NCI-H187 treated with DMSO at 0.1 percent for 48 hours (cell line): ENCODE data around the gene GNG4.

Experiments
- DNase-seq: peaks from one replicate; lab custom pipeline; 2025; lab: John Stamatoyannopoulos, UW

Gene GNG4

GRCh38 chr1:235649368-235650163 lies at the start of gene GNG4:
TSS of gene GNG4 (minus strand) at chr1:235649784. CDS start at chr1:235583838, 65,946 bp downstream.
- no peak for DNase-seq

GRCh38 chr1:235697508-235697907 lies 47.9 kb upstream of the GNG4 start:
- no peak for DNase-seq

DNA sequence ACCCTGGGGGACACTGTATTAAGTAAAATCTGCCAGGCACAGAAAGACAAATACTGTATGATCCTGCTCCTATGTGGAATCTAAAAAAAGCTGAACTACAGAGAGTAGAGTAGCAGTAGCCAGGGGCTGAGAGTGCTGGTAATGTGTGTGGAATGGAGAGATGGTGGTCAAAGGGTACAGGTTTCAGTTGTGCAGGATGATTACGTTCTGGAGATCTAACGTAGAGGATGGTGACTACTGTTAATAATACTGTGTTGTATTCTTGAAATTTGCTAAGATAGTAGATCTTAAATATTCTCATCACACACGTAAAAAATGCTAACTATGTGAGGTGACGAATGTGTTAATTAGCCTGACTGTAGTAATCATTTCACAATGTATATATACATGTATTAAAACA lies 39.8 kb upstream of the GNG4 start:
- no peak for DNase-seq

GRCh38 chr1:235688096-235688495 lies 38.5 kb upstream of the GNG4 start:
- DNase-seq: no peak

DNA sequence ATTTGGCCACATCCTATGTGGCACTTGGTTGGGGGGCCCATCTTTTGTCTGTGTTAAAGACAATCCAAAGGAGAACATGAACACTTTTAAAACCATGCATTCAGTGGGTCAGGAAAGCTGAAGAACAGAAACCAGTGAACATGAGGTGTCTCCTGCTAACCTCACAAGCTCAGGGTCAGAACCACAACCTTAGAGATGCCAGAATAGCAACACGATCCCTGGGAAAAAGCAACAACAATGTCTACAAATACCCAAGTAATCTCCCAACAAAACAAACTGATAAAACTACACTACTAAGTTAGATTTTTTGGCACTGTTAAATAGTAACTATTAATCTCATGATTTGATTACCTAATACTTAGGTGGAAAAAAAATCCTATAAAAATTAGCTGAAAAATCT lies 34.1 kb upstream of the GNG4 start:
- no peak for DNase-seq

DNA sequence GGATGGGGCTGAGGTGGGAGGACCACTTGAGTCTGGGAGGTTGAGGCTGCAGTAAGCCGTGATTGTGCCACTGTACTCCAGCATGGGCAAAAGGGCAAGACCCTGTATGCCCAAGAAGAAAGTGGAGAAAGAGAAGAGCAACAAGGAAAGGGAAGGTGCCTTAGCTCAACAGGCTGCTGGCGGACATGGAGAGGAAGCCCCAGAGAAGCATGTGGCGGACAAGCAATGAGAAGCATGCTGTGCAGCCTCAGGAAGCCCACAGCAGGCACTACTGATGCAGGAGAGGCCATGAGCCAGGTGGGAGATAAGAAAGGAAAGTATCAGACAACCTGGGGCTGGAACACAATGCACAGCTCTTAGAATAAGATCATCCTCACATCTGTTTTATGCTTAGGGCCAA lies 32.6 kb upstream of the GNG4 start:
- no peak for DNase-seq

DNA sequence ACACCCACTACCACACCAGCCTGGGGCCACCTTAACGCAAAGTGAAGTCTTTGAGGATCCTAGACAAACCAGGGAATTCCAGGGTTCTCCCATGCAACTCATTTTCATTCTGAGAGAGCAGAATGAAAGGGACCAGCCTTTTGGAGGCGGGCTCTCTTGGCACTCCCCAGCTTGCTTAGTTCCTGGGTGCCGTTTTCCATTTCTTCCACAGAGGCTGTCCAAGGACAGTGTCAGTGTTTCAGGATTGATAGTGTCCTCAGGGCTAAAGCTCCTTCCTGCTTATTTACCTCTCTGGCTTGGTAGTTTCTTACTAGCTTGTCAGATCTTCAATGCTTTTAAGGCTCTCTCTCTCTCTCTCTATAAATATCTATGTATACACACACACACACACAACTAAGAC lies 30.1 kb upstream of the GNG4 start:
- DNase-seq: no peak

DNA sequence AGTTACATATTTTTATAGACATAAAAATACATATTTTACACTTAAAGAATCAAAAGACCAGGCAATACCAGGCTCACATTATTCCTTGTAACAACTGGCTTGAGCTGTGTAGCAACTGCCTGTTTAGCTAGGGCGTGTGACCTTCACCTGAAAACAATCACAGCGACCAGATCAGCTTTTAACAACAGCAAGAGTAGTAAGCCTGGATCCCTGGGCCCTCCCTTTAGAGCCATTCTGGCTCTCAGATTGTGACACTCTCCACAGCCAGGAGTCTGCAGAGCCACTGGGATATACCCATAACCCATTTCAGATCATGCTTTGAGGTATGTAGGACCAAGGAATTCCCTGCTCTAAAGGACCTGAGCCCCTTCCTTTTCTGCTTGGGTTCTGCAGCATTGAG lies 29.4 kb upstream of the GNG4 start:
- DNase-seq: no peak

DNA sequence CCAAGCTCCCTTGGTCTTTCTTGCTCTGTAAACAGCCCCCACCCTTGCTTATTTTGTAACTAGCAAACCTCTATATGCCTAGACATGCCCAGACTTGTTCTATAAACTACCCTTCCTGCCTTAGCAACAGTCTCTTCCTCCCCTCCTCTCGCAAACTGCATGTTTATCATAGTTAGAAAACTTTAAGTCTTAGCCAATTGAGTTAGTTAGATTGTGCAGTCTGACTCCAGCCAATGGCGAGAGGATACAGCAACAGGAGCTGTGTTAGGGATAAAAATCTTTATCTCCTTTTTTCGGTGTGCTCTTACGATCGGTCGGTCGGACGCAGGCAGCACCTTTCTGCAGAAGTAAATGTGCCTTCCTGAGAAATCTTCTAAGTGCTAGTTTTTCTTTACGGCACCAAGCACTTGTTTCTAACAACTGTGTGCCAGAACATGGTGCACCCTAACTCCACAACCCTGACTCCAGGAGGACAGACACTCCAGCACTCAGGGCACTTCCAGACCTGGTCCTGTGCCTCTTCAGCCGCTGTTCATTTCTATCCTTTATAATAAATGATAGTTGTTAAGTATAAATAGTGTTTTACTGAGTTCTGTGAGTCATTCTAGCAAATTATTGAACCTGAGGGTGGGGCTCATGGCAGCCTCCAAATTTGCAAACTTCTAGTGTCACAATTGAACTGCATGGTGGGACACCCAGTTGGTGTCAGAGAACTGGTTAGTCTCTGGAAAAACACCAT lies 25.7 kb upstream of the GNG4 start:
- DNase-seq: no peak

DNA sequence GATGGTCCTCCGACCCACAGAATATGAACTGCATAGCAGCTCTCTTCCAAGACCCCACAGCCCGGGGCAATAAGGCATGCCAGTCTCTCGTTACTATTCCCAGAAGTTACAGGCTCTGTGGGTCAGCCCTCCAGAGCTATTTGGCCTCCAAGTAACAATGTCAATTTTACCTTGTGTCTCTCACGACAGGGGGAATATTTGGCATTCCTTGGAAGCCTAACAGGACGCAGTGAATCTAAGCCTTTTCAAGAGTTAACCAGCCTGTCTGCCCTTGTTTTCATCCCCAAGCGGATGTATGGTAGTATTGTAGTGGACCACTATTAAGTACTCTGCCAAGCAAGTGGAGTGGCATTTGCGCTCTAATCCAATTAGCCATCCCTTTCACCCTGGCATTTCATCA lies 24.4 kb upstream of the GNG4 start:
- no peak for DNase-seq

GRCh38 chr1:235671992-235672391 lies 22.4 kb upstream of the GNG4 start:
- DNase-seq: no peak

DNA sequence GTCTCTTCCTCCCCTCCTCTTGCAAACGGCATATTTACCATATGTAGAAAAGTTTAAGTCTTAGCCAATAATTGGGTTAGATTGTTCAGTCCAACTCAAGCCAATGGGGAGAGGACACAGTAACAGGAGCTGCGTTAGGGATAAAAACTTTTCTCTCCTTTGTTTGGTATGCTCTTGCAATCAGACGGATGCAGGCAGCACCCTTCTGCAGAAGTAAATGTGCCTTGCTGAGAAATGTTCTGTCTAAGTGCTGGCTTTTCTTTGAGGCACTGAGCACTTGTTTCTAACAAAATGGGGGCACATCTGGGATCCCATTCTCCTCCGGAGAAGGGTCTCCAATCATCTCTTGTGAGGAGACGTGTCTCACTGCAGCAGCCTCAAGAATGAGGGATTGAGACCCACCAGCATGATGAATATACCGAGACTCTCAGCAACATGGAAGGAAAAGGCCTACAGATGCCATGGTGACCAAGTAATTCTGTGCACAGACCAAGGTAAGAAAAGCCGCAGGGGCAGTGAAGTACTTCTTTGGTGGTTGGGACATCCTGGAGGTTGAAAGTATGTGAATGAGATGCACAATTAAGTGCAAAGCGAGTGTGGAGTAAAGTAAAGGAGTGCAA lies 20.7 kb upstream of the GNG4 start:
- no peak for DNase-seq

DNA sequence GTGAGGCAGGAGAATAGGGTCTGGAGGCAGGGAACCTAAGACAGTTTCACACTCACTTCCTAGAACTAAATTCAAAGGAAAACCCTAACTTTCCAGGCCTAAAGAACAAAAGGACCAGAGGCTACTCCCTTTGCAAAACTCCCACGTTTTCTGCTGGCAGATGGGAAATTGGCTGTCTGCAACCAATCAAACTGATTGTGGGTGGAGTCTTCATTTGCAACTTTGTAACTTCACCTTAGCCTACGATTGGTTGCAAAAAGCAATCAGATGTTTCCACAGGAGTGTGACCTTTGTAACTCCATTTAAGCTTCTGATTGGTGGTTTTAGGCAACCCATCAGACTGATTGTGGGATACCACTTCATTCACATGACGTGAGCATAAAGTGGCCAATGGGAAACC lies 19.7 kb upstream of the GNG4 start:
- no peak for DNase-seq

- no peak for DNase-seq
Measured at GRCh38 chr1:235663628-235664027, 14.0 kb upstream of the GNG4 start.

- DNase-seq: no peak
Measured at GRCh38 chr1:235661568-235661967, 12.0 kb upstream of the GNG4 start.

- DNase-seq: no peak
Measured at GRCh38 chr1:235659186-235659771, 9.7 kb upstream of the GNG4 start.

- no peak for DNase-seq
Measured at GRCh38 chr1:235657747-235658526, 8.4 kb upstream of the GNG4 start.

- DNase-seq: no peak
Measured at GRCh38 chr1:235657269-235657668, 7.7 kb upstream of the GNG4 start.

DNA sequence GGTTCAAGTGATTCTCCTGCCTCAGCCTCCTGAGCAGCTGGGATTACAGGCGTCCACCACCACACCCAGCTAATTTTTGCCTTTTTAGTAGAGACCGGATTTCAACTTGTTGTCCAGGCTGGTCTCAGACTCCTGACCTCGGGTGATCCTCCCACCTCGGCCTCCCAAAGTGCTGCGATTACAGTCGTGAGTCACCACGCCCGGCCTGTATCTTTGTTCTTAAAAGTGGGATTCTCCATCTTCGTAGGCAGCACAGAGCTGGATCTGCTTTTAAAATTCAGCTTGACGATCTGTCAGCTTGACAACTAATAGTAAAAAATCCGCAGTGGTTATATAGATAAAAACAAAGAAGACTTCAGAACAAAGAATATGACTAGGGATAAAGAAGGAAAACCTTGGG lies 2.8 kb upstream of the GNG4 start:
- DNase-seq: no peak

GRCh38 chr1:235651170-235651806 lies 1.7 kb upstream of the GNG4 start:
- no peak for DNase-seq
